ENCODE data around the gene RPGR. TPM values are rescaled to one million over a fixed set of nuclear protein-coding genes. Genes with fewer than 3 reads are reported as not detected.

Gene RPGR
- polyA plus RNA-seq, 1 donor (not counting 4 experiments of a cell fraction or from before 2014, with no cell fraction given), result 2.4 TPM

DNA sequence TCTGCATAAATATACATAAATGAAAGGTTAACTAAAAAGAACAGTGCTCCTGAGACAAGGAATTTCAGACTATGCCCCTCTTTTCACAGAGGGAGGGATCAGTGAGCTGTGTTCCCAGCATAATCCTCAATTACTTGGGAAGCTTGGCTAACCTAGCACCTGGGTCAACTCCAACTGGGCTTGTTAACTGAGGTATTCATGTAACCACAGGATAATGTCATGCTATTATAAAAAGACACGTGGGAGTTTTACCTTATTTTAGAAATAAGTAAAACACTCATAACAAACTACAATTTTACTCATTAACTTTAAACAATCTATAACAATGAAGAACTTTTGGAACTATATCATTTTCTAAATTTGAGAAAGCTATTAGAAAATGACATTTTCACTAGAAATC is 48.6 kb downstream of the RPGR start:
- Histone ChIP-seq H3K27ac (ENCODE audit: control insufficient read depth, insufficient read depth, low read length) (no peak overlapping the region), H3K4me1 (ENCODE audit: control insufficient read depth, extremely low read depth, insufficient read depth, low read length) (peaks cover 7% of the 10 kb centered on the region)

DNA sequence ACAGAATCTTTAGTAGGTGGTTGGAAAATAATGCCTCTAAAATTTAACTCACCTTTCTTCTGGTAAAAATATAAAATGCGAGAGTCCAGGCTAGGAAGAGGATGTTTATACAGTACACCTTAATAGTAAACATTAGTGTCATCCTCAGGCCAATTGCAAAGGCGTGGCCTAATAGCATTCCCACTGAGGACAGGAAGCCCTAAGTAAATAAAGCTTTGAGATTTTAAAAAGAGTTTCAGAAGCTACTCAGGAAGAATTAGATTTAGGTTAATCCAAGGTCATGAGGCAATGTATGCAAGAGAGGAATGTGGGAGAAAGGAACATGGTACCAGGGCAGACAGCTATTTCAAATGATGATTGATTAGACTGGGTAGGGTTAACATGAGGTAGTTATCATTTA is 49.5 kb downstream of the RPGR start:
- Histone ChIP-seq H3K36me3 (ENCODE audit: control insufficient read depth in 2 of 2, extremely low read depth in 1 of 2, insufficient read depth in 2 of 2, low read length in 2 of 2) (no peaks in the 10 kb centered on the region), H3K27me3 (ENCODE audit: control insufficient read depth, extremely low read depth, insufficient read depth, low read length) (no peaks in the 10 kb centered on the region), H3K9me3 (ENCODE audit: control insufficient read depth, low read depth, low read length) (no peaks in the 10 kb centered on the region), H3K4me1 (ENCODE audit: control insufficient read depth, extremely low read depth, insufficient read depth, low read length) (peaks cover 7% of the 10 kb centered on the region), H4K20me1 (ENCODE audit: control insufficient read depth, extremely low read depth, insufficient read depth, low read length) (no peaks in the 10 kb centered on the region), H3K4me2 (ENCODE audit: control insufficient read depth, extremely low read depth, insufficient read depth, low read depth, low read length) (no peak overlapping the region), H3K9me1 (ENCODE audit: control insufficient read depth, extremely low read depth, insufficient read depth, low read length) (no peaks in the 10 kb centered on the region), H3K9ac (ENCODE audit: control insufficient read depth, extremely low read depth, insufficient read depth, low read length) (no peak overlapping the region), H3K27ac (ENCODE audit: control insufficient read depth, insufficient read depth, low read length) (no peak overlapping the region), H3K79me2 (ENCODE audit: control insufficient read depth, insufficient read depth, low read length) (no peaks in the 10 kb centered on the region), H2AFZ (ENCODE audit: control insufficient read depth, low read length) (no peak overlapping the region), H3K4me3 (ENCODE audit: control insufficient read depth in 2 of 3, extremely low read depth in 1 of 3, insufficient read depth in 2 of 3, low read depth in 1 of 3, low read length in 3 of 3) (no peak overlapping the region)
- dilution Hi-C loops (cut with MboI; ENCODE audit: extremely low pct_ligation_motif_present, low sequenced_read_pairs), result no loop called here
- DNase-seq (ENCODE audit: low read depth, low spot score) (no peak), FAIRE-seq (no peak)
- TF ChIP-seq EZH2 (IDR thresholded peaks at IDR 0.05; ENCODE audit: low read length), result no peak
- TF ChIP-seq, protein P1, sequence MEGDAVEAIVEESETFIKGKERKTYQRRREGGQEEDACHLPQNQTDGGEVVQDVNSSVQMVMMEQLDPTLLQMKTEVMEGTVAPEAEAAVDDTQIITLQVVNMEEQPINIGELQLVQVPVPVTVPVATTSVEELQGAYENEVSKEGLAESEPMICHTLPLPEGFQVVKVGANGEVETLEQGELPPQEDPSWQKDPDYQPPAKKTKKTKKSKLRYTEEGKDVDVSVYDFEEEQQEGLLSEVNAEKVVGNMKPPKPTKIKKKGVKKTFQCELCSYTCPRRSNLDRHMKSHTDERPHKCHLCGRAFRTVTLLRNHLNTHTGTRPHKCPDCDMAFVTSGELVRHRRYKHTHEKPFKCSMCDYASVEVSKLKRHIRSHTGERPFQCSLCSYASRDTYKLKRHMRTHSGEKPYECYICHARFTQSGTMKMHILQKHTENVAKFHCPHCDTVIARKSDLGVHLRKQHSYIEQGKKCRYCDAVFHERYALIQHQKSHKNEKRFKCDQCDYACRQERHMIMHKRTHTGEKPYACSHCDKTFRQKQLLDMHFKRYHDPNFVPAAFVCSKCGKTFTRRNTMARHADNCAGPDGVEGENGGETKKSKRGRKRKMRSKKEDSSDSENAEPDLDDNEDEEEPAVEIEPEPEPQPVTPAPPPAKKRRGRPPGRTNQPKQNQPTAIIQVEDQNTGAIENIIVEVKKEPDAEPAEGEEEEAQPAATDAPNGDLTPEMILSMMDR (optimal IDR thresholded peaks at IDR 0.05 in 1 of 3, IDR thresholded peaks at IDR 0.05 in 1 of 3, conservative IDR thresholded peaks at IDR 0.05 in 1 of 3; ENCODE audit: extremely low read depth in 1 of 3, insufficient read depth in 2 of 3, low read length in 3 of 3), result no peak

More for the DNA sequence above, 48.6 kb downstream of the RPGR start:
- Histone ChIP-seq H3K9ac (ENCODE audit: control insufficient read depth, extremely low read depth, insufficient read depth, low read length) (no peak overlapping the region), H4K20me1 (ENCODE audit: control insufficient read depth, extremely low read depth, insufficient read depth, low read length) (no peaks in the 10 kb centered on the region), H3K36me3 (ENCODE audit: control insufficient read depth in 2 of 2, extremely low read depth in 1 of 2, insufficient read depth in 2 of 2, low read length in 2 of 2) (no peaks in the 10 kb centered on the region), H3K79me2 (ENCODE audit: control insufficient read depth, insufficient read depth, low read length) (no peaks in the 10 kb centered on the region), H3K9me3 (ENCODE audit: control insufficient read depth, low read depth, low read length) (no peaks in the 10 kb centered on the region), H3K4me3 (ENCODE audit: control insufficient read depth in 2 of 3, extremely low read depth in 1 of 3, insufficient read depth in 2 of 3, low read depth in 1 of 3, low read length in 3 of 3) (no peak overlapping the region), H3K9me1 (ENCODE audit: control insufficient read depth, extremely low read depth, insufficient read depth, low read length) (no peaks in the 10 kb centered on the region), H3K27me3 (ENCODE audit: control insufficient read depth, extremely low read depth, insufficient read depth, low read length) (no peaks in the 10 kb centered on the region), H3K4me2 (ENCODE audit: control insufficient read depth, extremely low read depth, insufficient read depth, low read depth, low read length) (no peak overlapping the region), H2AFZ (ENCODE audit: control insufficient read depth, low read length) (no peak overlapping the region)
- FAIRE-seq (no peak), DNase-seq (ENCODE audit: low read depth, low spot score) (no peak)
- dilution Hi-C loops (cut with MboI; ENCODE audit: extremely low pct_ligation_motif_present, low sequenced_read_pairs), result no loop called here
- TF ChIP-seq, protein P1 (optimal IDR thresholded peaks at IDR 0.05 in 1 of 3, IDR thresholded peaks at IDR 0.05 in 1 of 3, conservative IDR thresholded peaks at IDR 0.05 in 1 of 3; ENCODE audit: extremely low read depth in 1 of 3, insufficient read depth in 2 of 3, low read length in 3 of 3), result no peak
- TF ChIP-seq EZH2 (IDR thresholded peaks at IDR 0.05; ENCODE audit: low read length), result no peak

Data from keratinocyte (primary cell).